GOT3 (cell line): ENCODE results near the gene TCEANC2.
"Not testable (repeated sequence)": the region's sequence is repeated elsewhere in the genome, so short reads cannot be mapped to it uniquely, and the experiment has no call there.

ENCODE experiments used
- DNase-seq: peaks from one replicate; lab custom pipeline; 2025; ENCODE audit warnings: mixed read lengths; lab: John Stamatoyannopoulos, UW

The TCEANC2 gene

DNA sequence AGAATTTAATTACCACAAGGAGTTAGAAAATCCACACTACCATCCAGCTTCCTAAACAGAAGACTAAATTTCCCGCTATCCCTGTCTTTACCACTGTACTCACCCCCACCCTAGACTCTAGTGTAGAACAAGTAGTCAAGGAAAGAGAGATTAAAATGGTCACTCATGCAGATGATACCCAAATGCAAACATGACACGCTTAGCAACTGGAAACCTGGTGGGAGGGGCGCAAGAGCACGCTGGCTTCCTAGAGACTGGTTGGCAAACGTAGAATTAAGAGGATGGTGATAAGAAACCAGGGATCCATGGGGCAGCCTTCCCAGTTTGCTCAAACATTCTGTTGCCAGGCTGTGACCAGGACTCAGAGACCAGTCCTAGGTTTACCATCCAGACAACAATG lies 25.6 kb upstream of the TCEANC2 start:
- DNase-seq: no peak

- DNase-seq: no peak
Observed at GRCh38 chr1:54028306-54029251, 24.8 kb upstream of the TCEANC2 start.

DNA sequence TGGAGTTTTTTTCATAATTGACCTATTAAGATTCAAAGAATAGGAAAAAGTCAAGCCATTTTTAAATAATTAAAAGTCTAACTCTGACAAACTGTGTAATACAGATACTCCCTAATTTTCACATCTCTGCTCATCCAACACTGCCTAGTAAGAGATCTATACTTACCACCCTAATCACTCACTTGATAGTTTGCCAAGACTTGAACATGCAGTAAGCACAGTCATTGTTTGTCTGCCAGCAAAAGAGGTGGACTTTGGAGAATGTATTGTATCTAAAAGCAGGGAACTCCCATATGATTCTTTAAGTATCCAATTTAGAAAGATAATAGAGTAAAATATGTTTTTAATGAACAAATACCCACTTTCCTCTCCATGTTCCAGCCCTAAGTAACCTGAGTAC lies 15.9 kb upstream of the TCEANC2 start:
- no peak for DNase-seq

GRCh38 chr1:54041806-54042205 lies 11.6 kb upstream of the TCEANC2 start:
- DNase-seq: no peak

- DNase-seq: no peak
Observed at GRCh38 chr1:54045496-54045895, 7.9 kb upstream of the TCEANC2 start.

- no peak for DNase-seq
Observed at GRCh38 chr1:54046671-54047383, 6.6 kb upstream of the TCEANC2 start.

GRCh38 chr1:54047384-54048305 lies 5.8 kb upstream of the TCEANC2 start:
- no peak for DNase-seq

- not testable (repeated sequence) for DNase-seq
Observed at GRCh38 chr1:54050435-54050834, 3.0 kb upstream of the TCEANC2 start.

DNA sequence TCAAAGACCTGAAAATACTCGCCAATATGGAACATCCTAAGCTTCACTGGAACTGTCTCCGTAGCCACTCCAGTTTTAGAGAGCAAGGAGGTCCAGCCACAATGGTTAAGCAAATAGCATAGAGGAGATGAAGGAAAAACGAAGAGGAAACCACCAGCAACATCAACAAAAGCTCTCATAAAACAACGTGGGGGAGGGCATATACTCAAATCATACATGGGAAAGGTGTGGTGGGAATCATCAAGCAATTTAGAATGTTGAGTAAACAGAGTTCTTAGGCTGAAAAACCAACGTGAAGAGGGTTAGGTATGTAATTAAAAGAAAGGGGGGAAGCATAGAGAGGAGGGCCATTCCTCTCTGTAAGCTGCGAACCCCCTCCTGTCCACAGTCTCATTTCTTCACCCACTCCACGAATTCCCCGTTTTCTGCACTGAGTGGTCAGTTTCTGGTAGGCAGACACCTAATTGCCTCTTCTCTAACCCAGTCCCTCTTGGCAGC lies 1.4 kb upstream of the TCEANC2 start:
- DNase-seq: no peak

- no peak for DNase-seq
Observed at GRCh38 chr1:54052431-54052933, 926 bp upstream of the TCEANC2 start.

- no peak for DNase-seq
Observed at GRCh38 chr1:54053745-54054437, 483 bp downstream of the TCEANC2 start.

DNA sequence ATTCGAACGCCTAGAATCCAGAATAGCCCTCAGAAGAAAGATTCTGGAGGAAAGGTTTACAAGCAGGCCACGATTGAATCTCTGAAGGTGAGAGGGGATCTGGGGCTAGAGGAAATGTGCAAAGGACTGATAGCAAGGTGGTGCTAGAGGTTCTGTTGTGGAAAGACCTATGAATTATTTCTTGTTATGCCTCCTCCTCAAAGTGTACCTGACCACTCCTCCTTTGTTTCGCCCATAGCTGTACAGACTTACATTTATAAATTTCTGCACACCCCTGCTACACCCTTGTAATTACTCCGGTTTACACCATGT lies 986 bp downstream of the TCEANC2 start:
- no peak for DNase-seq

- no peak for DNase-seq
Observed at GRCh38 chr1:54064299-54064698, 10.9 kb downstream of the TCEANC2 start.

DNA sequence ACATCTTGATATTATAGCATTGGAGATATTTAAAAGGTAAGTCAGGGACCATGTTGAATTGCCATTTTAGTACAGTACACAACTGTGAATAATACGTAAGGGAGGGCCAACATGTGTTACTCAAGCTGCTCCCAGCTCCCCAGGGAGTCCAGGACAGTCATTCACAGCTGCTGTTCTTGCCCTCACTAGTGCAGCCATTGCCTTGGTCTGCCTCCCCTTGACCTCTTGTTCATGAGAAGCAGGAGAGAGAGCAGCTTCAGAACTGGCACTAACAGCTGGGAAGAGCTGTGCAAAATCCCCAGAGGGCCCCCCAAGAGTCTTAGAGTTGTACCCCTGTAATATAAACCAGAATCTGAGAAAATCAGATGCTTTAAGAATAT lies 16.4 kb downstream of the TCEANC2 start:
- no peak for DNase-seq

DNA sequence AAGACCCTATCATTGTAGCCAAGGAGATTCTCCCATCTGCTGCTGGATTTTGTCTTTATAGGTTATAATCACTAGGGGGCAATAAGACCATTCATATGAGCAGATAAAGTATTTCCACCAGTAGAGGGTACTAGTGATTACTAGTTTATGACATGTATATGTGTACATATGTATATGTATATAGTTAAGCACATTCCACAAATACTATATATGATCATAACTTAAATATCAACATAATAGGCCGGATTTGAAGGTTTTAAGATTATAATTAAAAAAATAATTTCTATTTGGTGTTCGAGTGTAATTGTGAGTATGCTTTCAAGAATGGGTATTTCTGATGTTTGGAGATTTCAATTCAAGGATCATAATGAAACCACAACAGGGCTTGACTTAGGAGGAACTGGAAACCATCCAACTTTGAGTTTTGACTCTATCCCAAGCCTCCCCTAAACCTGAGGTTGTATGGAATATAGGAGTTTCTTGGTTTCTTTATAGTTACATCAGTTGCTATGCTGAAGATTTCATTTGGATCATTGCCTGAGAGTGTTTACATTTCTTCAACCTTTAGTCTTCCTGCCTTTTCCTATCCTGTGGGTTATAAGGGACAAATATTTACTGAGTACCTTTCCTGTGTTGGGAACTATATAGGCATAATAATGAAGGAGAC lies 16.9 kb downstream of the TCEANC2 start:
- no peak for DNase-seq

DNA sequence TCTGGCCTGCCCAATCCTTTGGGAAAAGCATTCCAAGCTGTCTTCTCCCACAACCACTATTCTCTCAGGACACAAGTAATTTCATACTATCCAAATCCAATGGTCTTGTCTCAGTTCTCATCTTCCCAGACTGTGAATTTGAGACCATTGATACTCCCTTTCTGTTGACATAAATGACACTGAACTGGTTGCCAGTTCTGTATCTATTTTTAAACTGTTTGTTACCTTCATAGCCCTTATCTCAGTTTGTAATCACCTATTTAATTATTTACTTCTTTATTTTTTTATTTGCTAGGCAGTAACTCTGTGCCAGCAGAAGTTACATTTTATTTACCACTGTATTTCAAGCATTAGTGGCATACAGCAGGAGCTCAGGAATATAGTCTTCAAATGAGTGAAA lies 24.0 kb downstream of the TCEANC2 start:
- no peak for DNase-seq

GRCh38 chr1:54080598-54081049 lies 27.2 kb downstream of the TCEANC2 start:
- no peak for DNase-seq

GRCh38 chr1:54081306-54082270 lies 28.2 kb downstream of the TCEANC2 start:
- DNase-seq: no peak

DNA sequence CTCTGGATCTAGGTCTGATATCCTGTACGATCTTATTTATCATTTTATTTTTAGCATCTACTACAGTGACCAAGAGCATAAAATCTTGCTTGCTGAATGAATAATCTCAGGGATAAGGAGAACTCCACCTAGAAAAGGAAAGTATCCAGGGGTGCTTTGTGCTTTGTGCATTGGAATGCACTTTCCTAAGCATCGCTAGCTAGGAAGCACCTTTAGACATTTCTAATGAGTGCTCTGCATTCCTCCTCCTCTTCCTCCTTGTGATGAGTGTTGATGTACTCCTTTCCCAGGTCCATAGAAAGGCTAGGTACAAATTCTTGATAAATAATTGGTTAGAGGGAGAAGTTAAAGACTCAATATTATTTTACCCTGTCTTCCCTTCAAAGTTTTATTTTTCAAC lies 31.4 kb downstream of the TCEANC2 start:
- no peak for DNase-seq
